Placental epithelial cell (primary cell): ENCODE data around the gene SKIC3. TPM values are rescaled to one million over a fixed set of nuclear protein-coding genes. Genes with fewer than 3 reads are reported as not detected.

Experiments used
- small RNA-seq: library from RNA; depleted of rRNA; stranded (forward); fragments of <200 nt; gene quantifications from one replicate; pipeline ENCODE3, GENCODE V24; 2012
- total RNA-seq: library from RNA; depleted of rRNA; stranded (reverse); fragments of >200 nt; gene quantifications from 2 replicates; pipeline ENCODE4 v1.2.3, GENCODE V29; 2012

The SKIC3 gene
- total RNA-seq: 83.4 and 100 TPM in 2 replicates

DNA sequence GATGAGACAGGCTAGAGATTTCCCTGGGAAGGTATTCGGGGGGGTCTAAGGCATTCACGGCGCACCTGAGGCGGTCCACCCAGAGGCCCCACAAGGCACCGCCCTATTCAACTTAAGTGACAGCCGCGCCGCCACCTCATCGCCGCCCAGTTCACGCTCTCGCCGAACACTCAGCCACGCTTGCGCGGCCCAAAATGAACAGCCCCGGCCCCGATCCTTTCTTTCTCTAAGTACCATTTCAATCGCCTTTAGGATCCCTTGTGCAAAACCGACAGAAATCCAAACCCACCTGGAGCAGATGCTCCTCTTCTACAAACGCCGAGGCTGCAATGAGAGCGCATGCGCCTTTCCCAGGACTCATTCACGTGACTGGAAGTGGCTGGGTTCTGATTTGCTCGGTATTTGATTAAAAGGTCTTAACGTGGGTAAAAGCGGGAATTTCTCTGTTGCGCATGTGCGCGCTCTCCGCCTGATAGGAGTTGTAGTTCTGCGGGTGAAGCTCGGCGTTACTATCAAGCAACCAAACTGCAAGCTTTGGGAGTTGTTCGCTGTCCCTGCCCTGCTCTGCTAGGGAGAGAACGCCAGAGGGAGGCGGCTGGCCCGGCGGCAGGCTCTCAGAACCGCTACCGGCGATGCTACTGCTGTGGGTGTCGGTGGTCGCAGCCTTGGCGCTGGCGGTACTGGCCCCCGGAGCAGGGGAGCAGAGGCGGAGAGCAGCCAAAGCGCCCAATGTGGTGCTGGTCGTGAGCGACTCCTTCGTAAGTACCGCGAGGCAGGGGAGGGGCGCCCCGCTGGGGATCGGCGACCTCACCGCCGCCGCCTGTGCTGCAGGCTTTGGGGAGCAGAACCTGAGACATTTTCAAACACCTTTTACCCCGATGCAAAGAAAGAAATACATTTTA lies at the start of gene SKIC3, which contains the start of gene ARSK:
SKIC3 (minus strand) TSS at position 331 of the 902 bp plus-strand sequence. CDS start 7,827 bp downstream, outside the sequence.
ARSK (plus strand) TSS at position 455 of the 902 bp plus-strand sequence; CDS start at position 633, 178 bp downstream.

Small RNA genes lying within 50 kb of the gene (small RNA-seq; reads per million reads assigned to genes)
- gene RNU6-308P: not detected

Other genes with a start within 250 kb of the SKIC3 start
- not detected in 2 replicates for gene FAM81B, start 163.6 kb downstream of the SKIC3 start, total RNA-seq
- gene ARSK, start 124 bp upstream of the SKIC3 start, total RNA-seq: 8.2 and 9.7 TPM in 2 replicates
- not detected in 2 replicates for gene GPR150, start 65.1 kb upstream of the SKIC3 start, total RNA-seq
- gene RFESD, start 91.8 kb upstream of the SKIC3 start, total RNA-seq: 2.5 and 3.9 TPM in 2 replicates
- 0.22 and 2.0 TPM in 2 replicates for gene SPATA9, start 128.0 kb upstream of the SKIC3 start, total RNA-seq
- 368 and 392 TPM in 2 replicates for gene RHOBTB3, start 176.4 kb upstream of the SKIC3 start, total RNA-seq